Keratinocyte (primary cell): ENCODE measurements around the gene FSTL5. TPM values are rescaled to one million over a fixed set of nuclear protein-coding genes. Genes with fewer than 3 reads are reported as not detected.

Experiments used
- DNase-seq: peaks from one replicate; pipeline ENCODE4 v3.0.0-alpha.2; 2011; ENCODE audit warnings: low read depth, missing footprints, low spot score
- FAIRE-seq: peaks from 2 replicates; lab custom pipeline; 2011; peaks lifted over from hg19 to GRCh38; lab: Jason Lieb, UNC
- H2AFZ ChIP-seq: 2 replicates; pipeline ENCODE4 v1.6.0; 2012; ENCODE audit warnings: low read length, control low read depth, inconsistent platforms; ENCODE audit not compliant: control insufficient read depth
- H3K27ac ChIP-seq: 2 replicates; pipeline ENCODE4 v1.5.1; 2011; ENCODE audit warnings: low read length; ENCODE audit not compliant: control insufficient read depth, insufficient read depth
- H3K27me3 ChIP-seq: 3 replicates; pipeline ENCODE4 v1.6.0; 2011; ENCODE audit warnings: low read length; ENCODE audit not compliant: control insufficient read depth, insufficient read depth; ENCODE audit errors: extremely low read depth
- H3K36me3 ChIP-seq, 2 experiments: 2 replicates in 1 of 2; 3 replicates in 1 of 2; pipeline ENCODE4 v1.5.1; 2011; ENCODE audit warnings: low read length in 2 of 2, mild to moderate bottlenecking in 1 of 2; ENCODE audit not compliant: control insufficient read depth in 2 of 2, insufficient read depth in 2 of 2; ENCODE audit errors: extremely low read depth in 1 of 2
- H3K4me1 ChIP-seq: 3 replicates; pipeline ENCODE4 v1.5.1; 2011; ENCODE audit warnings: low read length; ENCODE audit not compliant: control insufficient read depth, insufficient read depth; ENCODE audit errors: extremely low read depth
- H3K4me2 ChIP-seq: 3 replicates; pipeline ENCODE4 v1.6.0; 2011; ENCODE audit warnings: low read depth, low read length; ENCODE audit not compliant: control insufficient read depth, insufficient read depth; ENCODE audit errors: extremely low read depth
- H3K4me3 ChIP-seq, 3 experiments: fragments of 200-600 bp in 1 of 3; sonication (generic) in 1 of 3; 2 replicates in 2 of 3; 3 replicates in 1 of 3; pipeline ENCODE4 v1.5.1; 2011 to 2016; ENCODE audit warnings: low read length in 3 of 3, mild to moderate bottlenecking in 3 of 3, control low read depth in 2 of 3, inconsistent platforms in 1 of 3, low read depth in 1 of 3, mixed read lengths in 1 of 3, mixed run types in 1 of 3, moderate library complexity in 1 of 3; ENCODE audit not compliant: control insufficient read depth in 2 of 3, insufficient read depth in 2 of 3; ENCODE audit errors: extremely low read depth in 1 of 3
- H3K79me2 ChIP-seq: 2 replicates; pipeline ENCODE4 v1.6.0; 2012; ENCODE audit warnings: low read length; ENCODE audit not compliant: control insufficient read depth, insufficient read depth
- H3K9ac ChIP-seq: 3 replicates; pipeline ENCODE4 v1.6.0; 2011; ENCODE audit warnings: low read length; ENCODE audit not compliant: control insufficient read depth, insufficient read depth; ENCODE audit errors: extremely low read depth
- H3K9me1 ChIP-seq: 3 replicates; pipeline ENCODE4 v1.6.0; 2011; ENCODE audit warnings: low read length; ENCODE audit not compliant: control insufficient read depth, insufficient read depth; ENCODE audit errors: extremely low read depth
- H3K9me3 ChIP-seq: 2 replicates; pipeline ENCODE4 v1.5.1; 2012; ENCODE audit warnings: low read depth, low read length; ENCODE audit not compliant: control insufficient read depth
- H4K20me1 ChIP-seq: 3 replicates; pipeline ENCODE4 v1.6.0; 2011; ENCODE audit warnings: low read length; ENCODE audit not compliant: control insufficient read depth, insufficient read depth; ENCODE audit errors: extremely low read depth
- EZH2 ChIP-seq: IDR thresholded peaks from one replicate; pipeline ENCODE4 v1.6.1; 2012; ENCODE audit warnings: inconsistent platforms, mild to moderate bottlenecking, low read length, moderate library complexity
- dilution Hi-C: fragments of 300-500 bp; cut with MboI; formaldehyde crosslinking; loops from one replicate; pipeline ENCODE4 v1.7.0; 2020; ENCODE audit warnings: low sequenced_read_pairs; ENCODE audit not compliant: extremely low pct_ligation_motif_present
- polyA plus RNA-seq, 5 experiments: library from polyadenylated mRNA; depleted of rRNA in 3 of 5; stranded (reverse) in 3 of 5; stranded (forward) in 1 of 5; unstranded in 1 of 5; fragments of >200 nt; gene quantifications; 1 replicate in 1 of 5; 2 replicates in 3 of 5; 3 replicates in 1 of 5; pipeline versions ENCODE4 v1.2.1 to v1.2.3, GENCODE V29; 2011 to 2012; ENCODE audit warnings: missing spikeins in 2 of 5, low read depth in 1 of 5, low replicate concordance in 1 of 5
- TF ChIP-seq, protein P1 (sequence below), 3 experiments: IDR thresholded peaks in 1 of 3; conservative IDR thresholded peaks in 1 of 3; optimal IDR thresholded peaks in 1 of 3; 2 replicates in 2 of 3; 3 replicates in 1 of 3; pipeline versions ENCODE3 to v1.5.1; 2011; ENCODE audit warnings: low read length in 3 of 3, mild to moderate bottlenecking in 3 of 3, moderate library complexity in 2 of 3, control low read depth in 1 of 3, inconsistent platforms in 1 of 3; ENCODE audit not compliant: insufficient read depth in 2 of 3; ENCODE audit errors: extremely low read depth in 1 of 3

The FSTL5 gene
- polyA plus RNA-seq, 1 donor (not counting 4 experiments of a cell fraction or from before 2014, with no cell fraction given), result not detected

DNA sequence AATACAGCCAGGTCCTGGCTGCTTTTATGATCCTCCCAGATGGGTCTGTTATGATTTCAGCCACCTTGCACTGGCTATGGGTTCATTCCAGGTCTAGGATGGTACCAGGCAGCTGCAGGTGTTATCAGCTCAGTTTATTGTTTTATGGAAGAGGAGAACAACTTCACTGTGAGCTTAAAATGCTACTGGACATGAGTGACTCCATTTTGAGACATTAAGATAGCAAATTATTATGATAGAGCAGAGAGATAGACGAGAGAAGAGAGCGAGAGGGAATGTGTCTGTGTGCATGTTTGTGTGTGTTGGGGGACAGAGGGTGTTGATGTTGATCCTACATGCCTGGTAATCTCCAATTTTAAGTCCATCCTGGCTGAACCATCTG is 820.2 kb downstream of the FSTL5 start:
- no peak overlapping the region for H3K4me2 ChIP-seq
- no peaks in the 10 kb centered on the region for H3K36me3 ChIP-seq
- H3K27ac ChIP-seq, result no peak overlapping the region
- no peak for DNase-seq
- H2AFZ ChIP-seq, result no peak overlapping the region
- no peaks in the 10 kb centered on the region for H3K4me1 ChIP-seq
- H3K79me2 ChIP-seq, result no peaks in the 10 kb centered on the region
- H3K27me3 ChIP-seq, result no peaks in the 10 kb centered on the region
- no peaks in the 10 kb centered on the region for H3K9me1 ChIP-seq
- H3K9me3 ChIP-seq, result peaks cover 2% of the 10 kb centered on the region
- no peak overlapping the region for H3K9ac ChIP-seq
- FAIRE-seq, result no peak
- H4K20me1 ChIP-seq, result no peaks in the 10 kb centered on the region
- H3K4me3 ChIP-seq, result no peak overlapping the region
- TF ChIP-seq EZH2, result no peak
- TF ChIP-seq, protein P1, sequence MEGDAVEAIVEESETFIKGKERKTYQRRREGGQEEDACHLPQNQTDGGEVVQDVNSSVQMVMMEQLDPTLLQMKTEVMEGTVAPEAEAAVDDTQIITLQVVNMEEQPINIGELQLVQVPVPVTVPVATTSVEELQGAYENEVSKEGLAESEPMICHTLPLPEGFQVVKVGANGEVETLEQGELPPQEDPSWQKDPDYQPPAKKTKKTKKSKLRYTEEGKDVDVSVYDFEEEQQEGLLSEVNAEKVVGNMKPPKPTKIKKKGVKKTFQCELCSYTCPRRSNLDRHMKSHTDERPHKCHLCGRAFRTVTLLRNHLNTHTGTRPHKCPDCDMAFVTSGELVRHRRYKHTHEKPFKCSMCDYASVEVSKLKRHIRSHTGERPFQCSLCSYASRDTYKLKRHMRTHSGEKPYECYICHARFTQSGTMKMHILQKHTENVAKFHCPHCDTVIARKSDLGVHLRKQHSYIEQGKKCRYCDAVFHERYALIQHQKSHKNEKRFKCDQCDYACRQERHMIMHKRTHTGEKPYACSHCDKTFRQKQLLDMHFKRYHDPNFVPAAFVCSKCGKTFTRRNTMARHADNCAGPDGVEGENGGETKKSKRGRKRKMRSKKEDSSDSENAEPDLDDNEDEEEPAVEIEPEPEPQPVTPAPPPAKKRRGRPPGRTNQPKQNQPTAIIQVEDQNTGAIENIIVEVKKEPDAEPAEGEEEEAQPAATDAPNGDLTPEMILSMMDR (optimal IDR thresholded peaks at IDR 0.05 in 1 of 3, IDR thresholded peaks at IDR 0.05 in 1 of 3, conservative IDR thresholded peaks at IDR 0.05 in 1 of 3; ENCODE audit: extremely low read depth in 1 of 3, insufficient read depth in 2 of 3, low read length in 3 of 3), result no peak
- dilution Hi-C loops, result no loop called here

- DNase-seq, result no peak
- no peaks in the 10 kb centered on the region for H3K27me3 ChIP-seq
- no peak overlapping the region for H3K27ac ChIP-seq
- H3K4me1 ChIP-seq, result no peaks in the 10 kb centered on the region
- FAIRE-seq, result no peak
- H3K9me1 ChIP-seq, result no peaks in the 10 kb centered on the region
- H3K36me3 ChIP-seq, result no peaks in the 10 kb centered on the region
- H3K9me3 ChIP-seq, result peaks cover 2% of the 10 kb centered on the region
- no peak overlapping the region for H3K4me2 ChIP-seq
- H2AFZ ChIP-seq, result no peak overlapping the region
- no peak overlapping the region for H3K9ac ChIP-seq
- TF ChIP-seq, protein P1 (optimal IDR thresholded peaks at IDR 0.05 in 1 of 3, IDR thresholded peaks at IDR 0.05 in 1 of 3, conservative IDR thresholded peaks at IDR 0.05 in 1 of 3; ENCODE audit: extremely low read depth in 1 of 3, insufficient read depth in 2 of 3, low read length in 3 of 3), result no peak
- TF ChIP-seq EZH2, result no peak
- H3K4me3 ChIP-seq, result no peak overlapping the region
- no peaks in the 10 kb centered on the region for H3K79me2 ChIP-seq
- dilution Hi-C loops, result no loop called here
- no peaks in the 10 kb centered on the region for H4K20me1 ChIP-seq
Measured at GRCh38 chr4:161342881-161343568, 820.8 kb downstream of the FSTL5 start.
